Muscle layer of duodenum (tissue), 2 donors: ENCODE data around the gene OBP2A.

ENCODE experiments used
- H3K27ac ChIP-seq: one replicate; pipeline ENCODE4 v1.7.0; 2013; ENCODE audit warnings: mild to moderate bottlenecking, low read length
- H3K27me3 ChIP-seq: one replicate; pipeline ENCODE4 v1.7.0; 2013; ENCODE audit warnings: low read depth, mild to moderate bottlenecking, control low read depth, low read length
- H3K36me3 ChIP-seq, 2 donors: one replicate each; pipeline ENCODE4 v1.7.0; 2013; ENCODE audit warnings: low read length in 2 of 2, control low read depth in 1 of 2, mild to moderate bottlenecking in 1 of 2; ENCODE audit not compliant: insufficient read depth in 2 of 2, control insufficient read depth in 1 of 2
- H3K4me1 ChIP-seq, 2 donors: one replicate each; pipeline ENCODE4 v1.7.0; 2013; ENCODE audit warnings: low read length in 2 of 2, mild to moderate bottlenecking in 2 of 2, control low read depth in 1 of 2, moderate library complexity in 1 of 2; ENCODE audit not compliant: insufficient read depth in 2 of 2, control insufficient read depth in 1 of 2
- H3K4me3 ChIP-seq, 2 donors: one replicate each; pipeline ENCODE4 v1.7.0; 2013; ENCODE audit warnings: low read length in 2 of 2, low read depth in 1 of 2, mild to moderate bottlenecking in 1 of 2
- H3K9me3 ChIP-seq, 2 donors: one replicate each; pipeline ENCODE4 v1.7.0; 2013; ENCODE audit warnings: low read length in 2 of 2, control low read depth in 1 of 2, mild to moderate bottlenecking in 1 of 2; ENCODE audit not compliant: control insufficient read depth in 1 of 2
- donor health status: healthy.

The OBP2A gene

DNA sequence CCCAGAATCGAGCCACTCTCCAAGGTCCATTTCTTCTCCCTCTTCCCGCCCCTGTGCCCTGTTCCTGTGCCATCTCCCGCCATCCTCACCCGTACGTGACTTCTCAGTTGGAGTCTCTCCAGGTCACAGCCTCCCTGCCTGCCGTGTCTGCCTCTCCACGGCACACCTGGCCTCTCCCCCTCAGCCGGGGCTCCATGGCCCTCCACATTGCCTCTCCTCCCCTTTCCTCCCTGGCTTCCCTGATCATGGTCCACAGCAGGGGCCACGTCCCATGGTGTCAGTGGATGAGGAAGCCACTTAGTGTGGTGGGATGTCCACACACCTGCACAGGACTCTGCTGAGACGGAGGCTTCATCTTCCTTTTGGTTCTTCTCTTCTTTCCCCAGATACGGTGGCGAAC is 17.9 kb downstream of the OBP2A start:
- peaks cover 0 to 2% of the 10 kb centered on the region in 2 donors for H3K9me3 ChIP-seq
- no peaks in the 10 kb centered on the region for H3K27me3 ChIP-seq
- H3K4me3 ChIP-seq, result no peak overlapping the region
- no peak overlapping the region for H3K27ac ChIP-seq
- no peaks in the 10 kb centered on the region for H3K4me1 ChIP-seq
- no peaks in the 10 kb centered on the region for H3K36me3 ChIP-seq

DNA sequence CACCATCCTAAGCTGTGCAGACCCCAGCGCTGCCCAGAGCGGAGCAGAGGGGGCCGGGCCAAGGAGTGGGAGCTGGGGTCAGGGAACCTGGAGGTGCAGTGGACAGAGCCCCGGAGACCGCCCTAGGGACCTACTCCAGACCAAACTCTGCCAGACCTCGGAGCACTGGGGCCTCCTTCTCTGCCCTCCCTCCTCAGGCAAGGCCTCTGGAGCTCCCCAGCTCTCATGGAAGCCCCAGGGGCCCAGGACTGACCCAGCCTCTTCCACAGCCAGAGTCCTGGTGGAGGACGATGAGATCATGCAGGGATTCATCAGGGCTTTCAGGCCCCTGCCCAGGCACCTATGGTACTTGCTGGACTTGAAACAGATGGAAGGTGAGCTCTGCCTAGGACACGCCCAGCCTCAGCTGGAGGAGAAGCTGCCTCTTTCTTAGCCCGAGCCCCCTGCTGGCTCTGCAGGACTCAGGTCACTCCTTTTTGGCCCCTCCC is 19.3 kb downstream of the OBP2A start:
- no peaks in the 10 kb centered on the region for H3K36me3 ChIP-seq
- no peak overlapping the region for H3K4me3 ChIP-seq
- no peak overlapping the region for H3K27ac ChIP-seq
- H3K4me1 ChIP-seq, result no peaks in the 10 kb centered on the region
- H3K9me3 ChIP-seq, result peaks cover 0 to 10% of the 10 kb centered on the region in 2 donors
- no peaks in the 10 kb centered on the region for H3K27me3 ChIP-seq

GRCh38 chr9:135565636-135566035 is 19.7 kb downstream of the OBP2A start:
- no peaks in the 10 kb centered on the region for H3K36me3 ChIP-seq
- H3K9me3 ChIP-seq, result peaks cover 0 to 10% of the 10 kb centered on the region in 2 donors
- H3K4me3 ChIP-seq, result no peak overlapping the region
- H3K4me1 ChIP-seq, result no peaks in the 10 kb centered on the region
- no peaks in the 10 kb centered on the region for H3K27me3 ChIP-seq
- H3K27ac ChIP-seq, result no peak overlapping the region

- H3K4me1 ChIP-seq, result no peaks in the 10 kb centered on the region
- peaks cover 0 to 10% of the 10 kb centered on the region in 2 donors for H3K9me3 ChIP-seq
- H3K27me3 ChIP-seq, result no peaks in the 10 kb centered on the region
These were observed 20.6 kb downstream of the OBP2A start for GRCh38 chr9:135566552-135566951.

DNA sequence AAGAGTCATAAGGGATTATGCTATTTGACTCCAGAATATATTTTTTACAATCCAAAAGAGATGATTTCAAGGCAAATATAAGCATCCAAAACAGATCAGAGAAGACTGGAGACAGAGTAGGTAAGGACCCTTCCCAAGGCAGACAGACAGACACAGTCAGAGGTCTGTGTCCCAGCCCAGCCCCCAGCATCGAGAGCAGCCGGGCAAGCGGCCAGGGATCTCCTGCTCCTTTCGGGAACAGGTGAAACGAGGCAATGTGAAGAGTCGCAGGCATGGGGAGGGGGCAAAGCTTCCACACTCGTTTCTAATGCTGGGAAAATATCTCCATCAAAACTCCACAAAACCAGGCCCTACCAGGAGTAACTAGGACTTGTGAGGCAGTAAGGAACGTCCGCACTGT is 21.4 kb downstream of the OBP2A start:
- Histone ChIP-seq H3K4me1 (no peaks in the 10 kb centered on the region), H3K36me3 (no peaks in the 10 kb centered on the region), H3K9me3 (peaks cover 0 to 10% of the 10 kb centered on the region in 2 donors), H3K27me3 (no peaks in the 10 kb centered on the region), H3K4me3 (no peak overlapping the region), H3K27ac (no peak overlapping the region)

More at GRCh38 chr9:135566552-135566951, 20.6 kb downstream of the OBP2A start:
- no peaks in the 10 kb centered on the region for H3K36me3 ChIP-seq
- no peak overlapping the region for H3K27ac ChIP-seq
- no peak overlapping the region for H3K4me3 ChIP-seq

DNA sequence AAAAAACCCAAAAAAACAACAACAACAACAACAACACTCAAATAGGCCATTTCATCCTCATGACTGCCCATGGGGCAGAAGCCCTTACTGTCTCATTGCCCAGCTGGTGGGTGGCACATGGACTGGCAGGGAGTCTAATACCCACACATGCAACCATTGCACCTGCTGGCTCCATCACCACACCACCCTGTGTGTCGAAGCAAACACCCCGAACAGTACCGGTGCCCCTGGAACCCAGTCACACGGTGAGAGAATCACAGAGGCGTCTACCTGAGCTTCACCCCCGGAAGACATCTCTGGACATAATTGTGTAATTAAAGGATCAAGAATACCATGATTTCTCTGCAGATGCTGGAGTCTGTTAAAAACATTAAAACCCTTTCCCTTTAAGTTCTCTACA is 22.1 kb downstream of the OBP2A start:
- no peak overlapping the region for H3K27ac ChIP-seq
- no peaks in the 10 kb centered on the region for H3K4me1 ChIP-seq
- no peaks in the 10 kb centered on the region for H3K36me3 ChIP-seq
- no peak overlapping the region for H3K4me3 ChIP-seq
- no peaks in the 10 kb centered on the region for H3K27me3 ChIP-seq
- peaks cover 0 to 10% of the 10 kb centered on the region in 2 donors for H3K9me3 ChIP-seq

GRCh38 chr9:135570456-135570855 is 24.5 kb downstream of the OBP2A start:
- no peaks in the 10 kb centered on the region for H3K27me3 ChIP-seq
- no peaks in the 10 kb centered on the region for H3K4me1 ChIP-seq
- no peak overlapping the region for H3K4me3 ChIP-seq
- H3K9me3 ChIP-seq, result peaks cover 0 to 10% of the 10 kb centered on the region in 2 donors
- H3K36me3 ChIP-seq, result no peaks in the 10 kb centered on the region
- no peak overlapping the region for H3K27ac ChIP-seq

DNA sequence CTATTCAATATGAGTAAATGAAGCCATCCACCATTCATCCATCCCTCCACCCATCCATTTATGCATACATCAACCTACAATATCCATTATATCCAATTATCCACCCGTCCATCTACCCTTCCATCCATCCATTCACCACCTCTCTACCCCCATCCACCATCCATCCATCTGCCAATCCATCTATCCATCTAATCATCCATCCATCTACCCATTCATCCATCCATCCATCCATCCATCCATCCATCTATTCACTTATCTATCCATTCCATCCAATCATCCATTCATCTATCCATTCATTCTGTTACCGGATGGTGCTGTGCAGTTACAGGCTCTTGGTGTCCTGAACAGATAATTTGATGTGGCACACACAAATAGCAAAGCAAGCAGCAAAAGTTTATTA is 26.3 kb downstream of the OBP2A start:
- Histone ChIP-seq H3K4me1 (no peaks in the 10 kb centered on the region), H3K27ac (no peak overlapping the region), H3K4me3 (no peak overlapping the region), H3K27me3 (no peaks in the 10 kb centered on the region), H3K36me3 (no peaks in the 10 kb centered on the region), H3K9me3 (peaks cover 0 to 10% of the 10 kb centered on the region in 2 donors)

GRCh38 chr9:135573124-135573523 is 27.2 kb downstream of the OBP2A start:
- Histone ChIP-seq H3K4me3 (no peak overlapping the region), H3K27ac (no peak overlapping the region), H3K27me3 (no peaks in the 10 kb centered on the region), H3K9me3 (peaks cover 0 to 10% of the 10 kb centered on the region in 2 donors), H3K4me1 (no peaks in the 10 kb centered on the region), H3K36me3 (no peaks in the 10 kb centered on the region)

- no peak overlapping the region for H3K4me3 ChIP-seq
- H3K36me3 ChIP-seq, result no peaks in the 10 kb centered on the region
- H3K27ac ChIP-seq, result no peak overlapping the region
- peaks cover 0 to 3% of the 10 kb centered on the region in 2 donors for H3K9me3 ChIP-seq
- no peaks in the 10 kb centered on the region for H3K4me1 ChIP-seq
- H3K27me3 ChIP-seq, result no peaks in the 10 kb centered on the region
These were observed 28.4 kb downstream of the OBP2A start for GRCh38 chr9:135574331-135574730.

- Histone ChIP-seq H3K4me1 (no peaks in the 10 kb centered on the region), H3K36me3 (no peaks in the 10 kb centered on the region), H3K9me3 (no peaks in the 10 kb centered on the region), H3K27me3 (no peaks in the 10 kb centered on the region), H3K4me3 (no peak overlapping the region), H3K27ac (no peak overlapping the region)
These were observed 29.0 kb downstream of the OBP2A start for GRCh38 chr9:135574943-135575342.

DNA sequence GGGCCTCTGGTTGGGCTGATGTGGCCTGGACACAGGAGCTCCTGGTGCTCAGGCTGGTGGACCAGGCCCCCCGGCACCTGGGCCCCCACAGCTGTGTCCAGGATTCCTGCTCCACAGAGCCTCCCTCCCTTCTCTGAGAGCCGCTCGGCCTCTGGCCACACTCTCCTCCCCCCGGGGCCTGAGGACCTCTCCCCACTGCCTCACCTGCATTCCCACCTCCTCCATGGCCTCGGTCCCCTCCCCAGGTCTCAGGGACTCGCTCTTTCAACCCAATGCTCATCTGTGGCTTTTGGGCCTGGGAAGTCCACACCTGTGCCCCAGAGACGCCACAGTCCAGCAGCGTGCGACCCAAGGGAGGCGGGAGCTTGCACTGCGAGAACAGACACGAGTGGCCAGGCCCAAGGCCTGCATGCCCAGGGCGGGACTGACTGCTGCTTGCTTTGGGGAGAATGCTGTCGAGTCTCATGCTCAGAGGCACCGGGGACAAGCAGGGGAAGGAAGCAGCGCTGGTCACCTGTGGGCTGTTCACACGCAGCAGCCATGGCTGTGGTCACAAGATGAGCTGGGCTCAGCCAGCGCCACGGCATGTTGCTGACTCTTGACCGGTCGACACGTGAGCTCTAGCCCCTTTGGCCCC is 30.2 kb downstream of the OBP2A start:
- Histone ChIP-seq H3K9me3 (no peaks in the 10 kb centered on the region), H3K4me1 (no peaks in the 10 kb centered on the region), H3K36me3 (no peaks in the 10 kb centered on the region), H3K4me3 (no peak overlapping the region), H3K27me3 (no peaks in the 10 kb centered on the region), H3K27ac (no peak overlapping the region)
